ENCODE data around the gene SULT4A1. TPM values are rescaled to one million over a fixed set of nuclear protein-coding genes. Genes with fewer than 3 reads are reported as not detected.
A peak's percentile ranks its signal among the peaks of the same experiment; 100 is the strongest.

SULT4A1 gene
- total RNA-seq, 4 donors from 2014 or later: 0.27 to 0.53 (median 0.47) TPM; not detected in 1

DNA sequence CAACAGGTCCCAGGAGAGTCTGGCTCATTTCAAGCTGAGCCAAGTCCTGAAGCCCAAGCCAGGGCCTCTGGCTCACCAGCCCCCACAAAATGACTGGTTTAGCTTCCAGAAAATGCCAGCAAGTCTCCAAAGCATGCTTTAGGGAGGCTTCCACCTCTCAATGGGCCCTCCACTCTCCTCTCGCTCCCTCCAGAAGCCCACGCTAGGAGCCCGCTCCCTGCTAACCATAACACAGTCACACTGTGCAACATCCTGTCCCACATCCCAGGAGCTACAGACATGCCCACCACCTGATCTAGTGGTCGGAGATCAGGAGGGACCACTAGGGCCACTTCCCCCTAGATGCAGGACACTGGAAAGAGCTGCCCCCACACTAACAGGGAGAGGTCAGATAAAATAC is 6.9 kb downstream of the SULT4A1 start:
- Histone ChIP-seq H3K36me3 (no peaks in the 10 kb centered on the region), H3K4me3 (no peak overlapping the region), H3K9me3 (no peaks in the 10 kb centered on the region), H3K4me1 (no peaks in the 10 kb centered on the region), H3K27me3 (no peaks in the 10 kb centered on the region), H3K27ac (no peak overlapping the region)
- TF ChIP-seq POLR2A (IDR thresholded peaks at IDR 0.05): no peak
- TF ChIP-seq, protein P1, sequence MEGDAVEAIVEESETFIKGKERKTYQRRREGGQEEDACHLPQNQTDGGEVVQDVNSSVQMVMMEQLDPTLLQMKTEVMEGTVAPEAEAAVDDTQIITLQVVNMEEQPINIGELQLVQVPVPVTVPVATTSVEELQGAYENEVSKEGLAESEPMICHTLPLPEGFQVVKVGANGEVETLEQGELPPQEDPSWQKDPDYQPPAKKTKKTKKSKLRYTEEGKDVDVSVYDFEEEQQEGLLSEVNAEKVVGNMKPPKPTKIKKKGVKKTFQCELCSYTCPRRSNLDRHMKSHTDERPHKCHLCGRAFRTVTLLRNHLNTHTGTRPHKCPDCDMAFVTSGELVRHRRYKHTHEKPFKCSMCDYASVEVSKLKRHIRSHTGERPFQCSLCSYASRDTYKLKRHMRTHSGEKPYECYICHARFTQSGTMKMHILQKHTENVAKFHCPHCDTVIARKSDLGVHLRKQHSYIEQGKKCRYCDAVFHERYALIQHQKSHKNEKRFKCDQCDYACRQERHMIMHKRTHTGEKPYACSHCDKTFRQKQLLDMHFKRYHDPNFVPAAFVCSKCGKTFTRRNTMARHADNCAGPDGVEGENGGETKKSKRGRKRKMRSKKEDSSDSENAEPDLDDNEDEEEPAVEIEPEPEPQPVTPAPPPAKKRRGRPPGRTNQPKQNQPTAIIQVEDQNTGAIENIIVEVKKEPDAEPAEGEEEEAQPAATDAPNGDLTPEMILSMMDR (IDR thresholded peaks at IDR 0.05): no peak
- DNase-seq: peak in 1 of 3 donors; percentile 15

DNA sequence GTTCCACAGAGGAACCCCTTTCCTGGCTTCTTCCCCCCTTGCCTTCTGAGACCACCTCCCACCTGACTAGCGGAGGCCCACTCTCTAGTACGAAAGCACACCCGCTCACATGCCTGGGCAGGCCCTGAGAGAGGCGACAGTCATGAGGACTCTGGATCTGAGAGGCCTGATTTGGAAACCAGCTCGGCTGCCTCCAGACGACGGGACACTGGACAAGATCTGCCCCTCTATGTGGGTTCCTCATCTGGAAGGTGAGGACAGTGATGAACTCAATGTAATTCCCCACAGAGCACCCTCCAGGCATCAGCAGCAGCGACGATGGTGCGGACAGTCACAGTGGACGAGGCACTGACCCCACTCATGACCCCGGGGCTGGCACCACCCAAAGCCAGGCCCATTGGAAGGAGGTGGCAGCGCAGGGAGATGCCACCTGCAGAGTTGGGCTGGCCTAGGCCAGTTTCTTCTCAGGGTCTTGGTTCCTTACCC is 7.5 kb downstream of the SULT4A1 start:
- peak in 2 of 3 donors; percentile 19 to 29 for DNase-seq
- Histone ChIP-seq H3K36me3 (no peaks in the 10 kb centered on the region), H3K27me3 (no peaks in the 10 kb centered on the region), H3K4me3 (no peak overlapping the region), H3K9me3 (no peaks in the 10 kb centered on the region), H3K27ac (no peak overlapping the region), H3K4me1 (no peaks in the 10 kb centered on the region)
- TF ChIP-seq, protein P1 (IDR thresholded peaks at IDR 0.05): no peak
- TF ChIP-seq POLR2A (IDR thresholded peaks at IDR 0.05): no peak

DNA sequence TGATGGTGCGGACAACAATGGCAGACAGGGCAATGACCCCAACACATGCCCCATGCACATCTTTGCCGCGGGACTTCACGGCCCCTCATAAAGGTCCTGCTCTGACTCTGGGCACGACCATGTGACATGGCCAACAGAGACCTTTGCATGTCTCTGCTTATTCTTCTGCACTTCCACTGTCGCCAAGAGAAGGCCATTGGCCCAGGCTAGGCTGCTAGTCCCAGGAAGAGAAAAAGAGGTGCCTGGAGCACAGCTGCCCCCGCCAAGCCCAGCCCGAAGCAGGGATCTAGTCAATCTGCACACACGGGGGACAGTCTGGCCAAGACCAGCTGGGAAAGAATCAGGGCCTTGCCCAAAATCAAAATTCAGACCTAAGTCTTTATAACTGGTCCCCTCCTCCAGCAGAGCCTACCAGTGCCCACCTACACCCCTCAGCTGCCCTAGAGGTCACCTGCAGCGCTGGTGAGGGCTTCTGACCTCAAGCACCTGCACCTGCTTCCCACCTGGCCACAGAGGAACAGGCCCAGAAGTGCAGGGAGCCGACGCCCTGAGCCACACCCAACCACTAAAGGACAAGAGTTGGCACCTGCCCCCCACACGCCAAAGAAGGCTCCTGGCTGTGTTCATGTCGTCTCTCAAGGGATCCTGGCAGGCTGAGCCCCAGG is 8.1 kb downstream of the SULT4A1 start:
- TF ChIP-seq, protein P1 (IDR thresholded peaks at IDR 0.05): no peak
- TF ChIP-seq POLR2A (IDR thresholded peaks at IDR 0.05): no peak

DNA sequence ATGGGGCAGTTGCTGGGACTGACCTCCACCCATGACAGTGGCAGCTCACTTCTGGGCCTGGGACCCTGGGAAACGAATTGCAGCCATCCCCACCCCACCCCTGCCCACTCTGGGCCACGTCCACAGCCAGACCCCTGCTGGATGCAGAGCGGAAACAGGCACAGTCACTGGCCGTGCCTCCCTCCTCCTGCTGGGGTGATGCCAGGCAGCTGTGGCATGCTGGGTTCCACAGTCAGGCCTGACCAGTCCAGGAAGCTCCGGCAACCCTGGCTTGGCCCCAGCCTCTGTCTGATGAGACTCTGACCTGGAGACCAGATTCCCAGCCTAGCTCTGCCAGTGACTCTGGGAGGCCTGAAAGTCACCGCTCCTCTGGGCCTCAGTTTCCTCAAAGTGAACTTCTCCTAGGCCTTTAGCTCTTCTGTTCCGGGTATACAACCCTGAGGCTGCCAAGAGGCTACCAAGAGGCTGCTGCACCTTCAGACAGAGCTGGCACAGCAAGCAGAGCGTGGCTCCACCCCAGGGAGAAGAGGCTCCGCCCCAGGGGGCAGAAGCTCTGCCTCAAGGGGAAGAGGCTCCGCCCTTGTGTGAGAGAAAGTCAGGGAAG is 8.9 kb downstream of the SULT4A1 start:
- H3K4me1 ChIP-seq: no peaks in the 10 kb centered on the region
- no peaks in the 10 kb centered on the region for H3K27me3 ChIP-seq
- H3K36me3 ChIP-seq: no peaks in the 10 kb centered on the region
- H3K4me3 ChIP-seq: no peak overlapping the region
- H3K27ac ChIP-seq: no peak overlapping the region
- peak in 2 of 3 donors; percentile 39 to 43 for DNase-seq
- TF ChIP-seq, protein P1 (IDR thresholded peaks at IDR 0.05): no peak
- no peak for TF ChIP-seq POLR2A (IDR thresholded peaks at IDR 0.05)
- no peaks in the 10 kb centered on the region for H3K9me3 ChIP-seq

More for the DNA sequence above, 8.1 kb downstream of the SULT4A1 start:
- Histone ChIP-seq H3K4me1 (no peaks in the 10 kb centered on the region), H3K27ac (no peak overlapping the region), H3K9me3 (no peaks in the 10 kb centered on the region), H3K36me3 (no peaks in the 10 kb centered on the region), H3K4me3 (no peak overlapping the region), H3K27me3 (no peaks in the 10 kb centered on the region)
- DNase-seq: peak in 2 of 3 donors; percentile 5 to 26

DNA sequence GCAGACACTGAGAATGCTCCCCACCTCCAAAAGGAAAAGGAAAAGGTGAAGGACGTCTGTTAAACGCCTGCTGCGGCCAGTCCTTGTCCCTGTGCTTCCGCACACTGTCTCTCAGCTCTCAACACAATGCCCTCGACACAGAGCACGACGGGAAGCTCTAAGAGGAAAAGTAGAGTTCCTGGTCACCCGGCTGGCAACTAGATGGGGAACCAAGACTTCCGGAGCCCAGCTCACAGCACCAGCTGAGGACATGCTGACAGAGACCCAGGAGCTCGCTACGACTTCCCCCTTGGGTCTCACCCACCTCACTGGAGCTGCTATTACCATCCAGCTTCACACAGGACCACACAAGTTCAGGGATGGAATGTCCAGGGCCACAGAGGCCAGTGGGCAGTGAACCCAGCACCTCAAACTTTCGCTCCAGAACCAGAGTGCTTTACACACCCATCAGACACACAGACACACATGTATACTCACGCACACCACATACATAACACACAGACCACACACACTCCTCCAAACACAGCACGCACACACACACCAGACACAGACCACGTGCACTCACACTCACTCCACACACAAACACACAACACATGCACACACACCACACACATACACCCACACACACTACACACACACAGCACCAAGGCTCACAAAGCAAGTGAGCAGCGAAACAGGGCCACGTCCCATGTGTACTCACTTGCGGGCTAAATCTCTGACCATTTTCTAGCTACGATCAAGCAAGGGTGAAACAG is 9.6 kb downstream of the SULT4A1 start:
- no peaks in the 10 kb centered on the region for H3K4me1 ChIP-seq
- H3K9me3 ChIP-seq: no peaks in the 10 kb centered on the region
- DNase-seq: peak in 1 of 3 donors; percentile 28
- no peak overlapping the region for H3K27ac ChIP-seq
- H3K27me3 ChIP-seq: no peaks in the 10 kb centered on the region
- TF ChIP-seq, protein P1 (IDR thresholded peaks at IDR 0.05): no peak
- no peak for TF ChIP-seq POLR2A (IDR thresholded peaks at IDR 0.05)
- no peaks in the 10 kb centered on the region for H3K36me3 ChIP-seq
- H3K4me3 ChIP-seq: no peak overlapping the region

All from Peyer's patch (tissue), 4 donors.